ENCODE results near the gene MAP2K1. TPM values are rescaled to one million over a fixed set of nuclear protein-coding genes. Genes with fewer than 3 reads are reported as not detected.

MAP2K1 gene
- total RNA-seq, 1 donor from 2014 or later, result 53.6 TPM

GRCh38 chr15:66524838-66525237 is 138.1 kb downstream of the MAP2K1 start:
- H3K36me3 ChIP-seq, result peaks cover 21% of the 10 kb centered on the region
- intact Hi-C loops (cut with DNase I), result no loop called here
- no peaks in the 10 kb centered on the region for H3K9me3 ChIP-seq
- no peak for TF ChIP-seq CTCF (IDR thresholded peaks at IDR 0.05)
- ATAC-seq (no peak), DNase-seq (no peak)
- H3K27ac ChIP-seq, result no peak overlapping the region
- no peaks in the 10 kb centered on the region for H3K27me3 ChIP-seq (ENCODE audit: low read depth)
- H3K4me1 ChIP-seq, result no peaks in the 10 kb centered on the region
- no peak overlapping the region for H3K4me3 ChIP-seq

- Histone ChIP-seq H3K27ac (no peak overlapping the region), H3K4me3 (no peak overlapping the region), H3K36me3 (peaks cover 10% of the 10 kb centered on the region), H3K9me3 (no peaks in the 10 kb centered on the region), H3K27me3 (ENCODE audit: low read depth) (no peaks in the 10 kb centered on the region), H3K4me1 (no peaks in the 10 kb centered on the region)
- intact Hi-C loops (cut with DNase I), result no loop called here
- TF ChIP-seq CTCF (IDR thresholded peaks at IDR 0.05), result no peak
- no peak for DNase-seq
- no peak for ATAC-seq
These were observed 148.3 kb downstream of the MAP2K1 start for GRCh38 chr15:66535056-66535455.

Small RNA genes lying within 50 kb of the gene (microRNA-seq; reads per million reads assigned to microRNA genes)
- not detected for gene MIR4512 (ENCODE audit: borderline number of aligned reads)

Other genes with a start within 250 kb of the MAP2K1 start
- gene MEGF11, start 133.2 kb upstream of the MAP2K1 start, total RNA-seq, result not detected
- gene DIS3L, start 93.3 kb upstream of the MAP2K1 start, total RNA-seq, result 29.2 TPM
- 6.9 TPM for gene TIPIN, start 30.2 kb upstream of the MAP2K1 start, total RNA-seq
- gene SNAPC5, start 110.8 kb downstream of the MAP2K1 start, total RNA-seq, result 26.1 TPM
- gene RPL4, start 117.9 kb downstream of the MAP2K1 start, total RNA-seq, result 1,655 TPM
- 4.1 TPM for gene ZWILCH, start 118.4 kb downstream of the MAP2K1 start, total RNA-seq
- not detected for gene LCTL, start 179.1 kb downstream of the MAP2K1 start, total RNA-seq

Measured in lower lobe of right lung (tissue), 2 donors.